ENCODE measurements around the gene GET3. TPM values are rescaled to one million over a fixed set of nuclear protein-coding genes. Genes with fewer than 3 reads are reported as not detected.

GET3 gene
- total and polyA plus RNA-seq, 4 donors = 22.8 to 44.1 (median 27.2) TPM

- H3K27ac ChIP-seq (ENCODE audit: low read depth in 1 of 2, low read length in 2 of 2) = no peak overlapping the region
- DNase-seq (ENCODE audit: low spot score) = no peak
- H3K4me3 ChIP-seq (ENCODE audit: low read depth in 1 of 3, low read length in 3 of 3) = peak overlapping the region; percentile 64 to 98 (median 93)
- peaks cover 0 to 12% (median 6%) of the 10 kb centered on the region in 4 donors for H3K36me3 ChIP-seq (ENCODE audit: control insufficient read depth in 4 of 4, insufficient read depth in 3 of 4, low read depth in 1 of 4, low read length in 3 of 4)
- WGBS = 14% methylated on average over 13 of the region's 13 CpGs
- no peaks in the 10 kb centered on the region for H3K9me3 ChIP-seq (ENCODE audit: control insufficient read depth in 4 of 4, low read length in 3 of 4)
- peaks cover 6 to 31% (median 25%) of the 10 kb centered on the region in 4 donors for H3K4me1 ChIP-seq (ENCODE audit: control insufficient read depth in 4 of 4, insufficient read depth in 4 of 4, low read length in 3 of 4)
- no peaks in the 10 kb centered on the region for H3K27me3 ChIP-seq (ENCODE audit: control insufficient read depth in 4 of 4, insufficient read depth in 4 of 4, low read length in 3 of 4)
- TF ChIP-seq ATF3 (IDR thresholded peaks at IDR 0.05) (no peak), NR2F2 (IDR thresholded peaks at IDR 0.05) (no peak), GABPA (IDR thresholded peaks at IDR 0.05 in 1 of 2, conservative IDR thresholded peaks at IDR 0.05 in 1 of 2) (no peak), HNF4G (IDR thresholded peaks at IDR 0.05) (no peak), TAF1 (conservative IDR thresholded peaks at IDR 0.05) (no peak), EGR1 (IDR thresholded peaks at IDR 0.05; ENCODE audit: low read depth in 2 of 2) (no peak), HNF4A (conservative IDR thresholded peaks at IDR 0.05) (no peak), FOXA1 (IDR thresholded peaks at IDR 0.05) (no peak), ZBTB33 (IDR thresholded peaks at IDR 0.05) (no peak), YY1 (IDR thresholded peaks at IDR 0.05) (no peak), JUND (IDR thresholded peaks at IDR 0.05) (no peak), FOXA2 (IDR thresholded peaks at IDR 0.05) (no peak), SP1 (IDR thresholded peaks at IDR 0.05) (no peak), MAX (IDR thresholded peaks at IDR 0.05) (no peak), REST (IDR thresholded peaks at IDR 0.05) (no peak)
- peak overlapping the region; percentile 55 to 91 for H3K9ac ChIP-seq (ENCODE audit: low read depth in 1 of 2, low read length in 2 of 2)
Observed at GRCh38 chr19:12737835-12738351, 596 bp downstream of the GET3 start.

GRCh38 chr19:12745166-12745897 lies 8.0 kb downstream of the GET3 start:
- WGBS = 87% methylated on average over 22 of the region's 22 CpGs
- H3K36me3 ChIP-seq (ENCODE audit: control insufficient read depth in 4 of 4, insufficient read depth in 3 of 4, low read depth in 1 of 4, low read length in 3 of 4) = peaks cover 12 to 31% (median 17%) of the 10 kb centered on the region in 4 donors

More at GRCh38 chr19:12745166-12745897, 8.0 kb downstream of the GET3 start:
- TF ChIP-seq EGR1 (IDR thresholded peaks at IDR 0.05; ENCODE audit: low read depth in 2 of 2) = no peak
- no peak for TF ChIP-seq SP1 (IDR thresholded peaks at IDR 0.05)
- no peak for TF ChIP-seq FOXA1 (IDR thresholded peaks at IDR 0.05)
- peak; percentile 29 for TF ChIP-seq NR2F2 (IDR thresholded peaks at IDR 0.05)
- peak; percentile 61 to 69 for TF ChIP-seq RXRA (IDR thresholded peaks at IDR 0.05)
- TF ChIP-seq GABPA (IDR thresholded peaks at IDR 0.05 in 1 of 2, conservative IDR thresholded peaks at IDR 0.05 in 1 of 2) = no peak
- no peak for TF ChIP-seq ZBTB33 (IDR thresholded peaks at IDR 0.05)
- TF ChIP-seq RAD21 (IDR thresholded peaks at IDR 0.05) = no peak
- no peak for TF ChIP-seq JUND (IDR thresholded peaks at IDR 0.05)
- no peak for TF ChIP-seq TAF1 (conservative IDR thresholded peaks at IDR 0.05)
- no peak for TF ChIP-seq HNF4G (IDR thresholded peaks at IDR 0.05)
- TF ChIP-seq MAX (IDR thresholded peaks at IDR 0.05) = no peak
- no peak for TF ChIP-seq ATF3 (IDR thresholded peaks at IDR 0.05)
- no peak for TF ChIP-seq FOXA2 (IDR thresholded peaks at IDR 0.05)
- TF ChIP-seq CTCF (IDR thresholded peaks at IDR 0.05; ENCODE audit: low read depth, low read length, missing input control) = no peak
- no peaks in the 10 kb centered on the region for H3K9me3 ChIP-seq (ENCODE audit: control insufficient read depth in 4 of 4, low read length in 3 of 4)
- no peak overlapping the region for H3K27ac ChIP-seq (ENCODE audit: low read depth in 1 of 2, low read length in 2 of 2)
- H3K27me3 ChIP-seq (ENCODE audit: control insufficient read depth in 4 of 4, insufficient read depth in 4 of 4, low read length in 3 of 4) = no peaks in the 10 kb centered on the region
- H3K4me1 ChIP-seq (ENCODE audit: control insufficient read depth in 4 of 4, insufficient read depth in 4 of 4, low read length in 3 of 4) = no peaks in the 10 kb centered on the region
- no peak overlapping the region for H3K4me3 ChIP-seq (ENCODE audit: low read depth in 1 of 3, low read length in 3 of 3)
- H3K9ac ChIP-seq (ENCODE audit: low read depth in 1 of 2, low read length in 2 of 2) = no peak overlapping the region
- DNase-seq (ENCODE audit: low spot score) = no peak

Data from liver (tissue), 9 donors.